Hepatocyte (in vitro differentiated cells): ENCODE results near the gene TOR1B. TPM values are rescaled to one million over a fixed set of nuclear protein-coding genes. Genes with fewer than 3 reads are reported as not detected.
"Not testable (repeated sequence)": the region's sequence is repeated elsewhere in the genome, so short reads cannot be mapped to it uniquely, and the experiment has no call there.

Experiments
- DNase-seq: peaks from one replicate; pipeline ENCODE4 v3.0.0-alpha.2; 2016; ENCODE audit warnings: low spot score
- H2AFZ ChIP-seq: fragments of 200-600 bp; sonication (generic); 2 replicates; pipeline ENCODE4 v1.6.0; 2016; ENCODE audit warnings: antibody characterized with exemption, mild to moderate bottlenecking
- H3K27ac ChIP-seq: fragments of 200-600 bp; sonication (generic); 2 replicates; pipeline ENCODE4 v1.5.1; 2016; ENCODE audit warnings: mild to moderate bottlenecking
- H3K27me3 ChIP-seq: fragments of 200-600 bp; sonication (generic); 2 replicates; pipeline ENCODE4 v1.6.1; 2016
- H3K36me3 ChIP-seq: fragments of 200-600 bp; sonication (generic); replicated peaks from 2 replicates; pipeline ENCODE4 v1.5.1; 2016; ENCODE audit warnings: low read depth; ENCODE audit not compliant: insufficient read depth
- H3K4me1 ChIP-seq: fragments of 200-600 bp; sonication (generic); 2 replicates; pipeline ENCODE4 v1.5.1; 2016; ENCODE audit warnings: mild to moderate bottlenecking, moderate library complexity; ENCODE audit not compliant: insufficient read depth
- H3K4me2 ChIP-seq: fragments of 200-600 bp; sonication (generic); 2 replicates; pipeline ENCODE4 v1.6.0; 2016
- H3K4me3 ChIP-seq: fragments of 200-600 bp; sonication (generic); 2 replicates; pipeline ENCODE4 v1.5.1; 2016; ENCODE audit warnings: mild to moderate bottlenecking
- H3K79me2 ChIP-seq: fragments of 200-600 bp; sonication (generic); 2 replicates; pipeline ENCODE4 v1.6.0; 2017; ENCODE audit warnings: mild to moderate bottlenecking
- H3K9me2 ChIP-seq: fragments of 200-600 bp; sonication (generic); replicated peaks from 2 replicates; pipeline ENCODE4 v1.6.0; 2017; ENCODE audit warnings: mild to moderate bottlenecking; ENCODE audit not compliant: insufficient read depth
- H3K9me3 ChIP-seq: fragments of 200-600 bp; sonication (generic); 2 replicates; pipeline ENCODE4 v1.5.1; 2016; ENCODE audit warnings: low read depth, mild to moderate bottlenecking
- H4K20me1 ChIP-seq: fragments of 200-600 bp; sonication (generic); 2 replicates; pipeline ENCODE4 v1.6.0; 2016; ENCODE audit warnings: mild to moderate bottlenecking; ENCODE audit not compliant: insufficient read depth, poor library complexity, severe bottlenecking
- CTCF ChIP-seq: fragments of 200-600 bp; sonication (generic); IDR thresholded peaks from 2 replicates; pipeline ENCODE4 v1.5.1; 2016; ENCODE audit warnings: antibody characterized with exemption, mild to moderate bottlenecking; ENCODE audit not compliant: poor library complexity
- EZH2 ChIP-seq: fragments of 200-600 bp; sonication (generic); IDR thresholded peaks from 2 replicates; pipeline ENCODE4 v1.6.1; 2016; ENCODE audit warnings: antibody characterized with exemption, mild to moderate bottlenecking, borderline replicate concordance
- EZH2phosphoT487 ChIP-seq: fragments of 200-600 bp; sonication (generic); IDR thresholded peaks from one replicate; pipeline ENCODE4 v1.6.1; 2018; ENCODE audit warnings: antibody characterized with exemption, mild to moderate bottlenecking, low read depth, moderate library complexity; ENCODE audit not compliant: unreplicated experiment, severe bottlenecking
- WGBS: methylation state at CpG from one replicate; pipeline ENCODE4 v1.1.6; 2016; ENCODE audit warnings: low lambda C conversion rate; ENCODE audit errors: missing lambda C conversion rate; 5-methylcytosine and 5-hydroxymethylcytosine counted together
- polyA plus RNA-seq: library from polyadenylated mRNA; unstranded; fragments of >200 nt; fragmentation: Nextera tagmentation; extraction: Ambion mirVana; gene quantifications from 2 replicates; pipeline ENCODE4 v1.2.1, GENCODE V29; 2016
- total RNA-seq: library from RNA; depleted of rRNA; stranded (reverse); fragments of >200 nt; gene quantifications from 2 replicates; pipeline ENCODE4 v1.2.3, GENCODE V29; 2014

Gene TOR1B
- total and polyA plus RNA-seq, 2 experiments from 2014 or later, result 11.5 to 28.1 TPM

GRCh38 chr9:129781981-129782380 is 21.0 kb upstream of the TOR1B start:
- Histone ChIP-seq H4K20me1 (no peaks in the 10 kb centered on the region), H3K4me1 (peaks cover 10% of the 10 kb centered on the region), H3K4me3 (no peak overlapping the region), H3K9me3 (no peaks in the 10 kb centered on the region), H3K36me3 (no peaks in the 10 kb centered on the region), H3K79me2 (no peaks in the 10 kb centered on the region), H3K4me2 (no peak overlapping the region), H2AFZ (no peak overlapping the region), H3K9me2 (no peaks in the 10 kb centered on the region), H3K27me3 (no peaks in the 10 kb centered on the region), H3K27ac (peak overlapping the region; percentile 62)
- WGBS, result 62% methylated on average over 5 of the region's 5 CpGs
- DNase-seq, result no peak
- no peak for TF ChIP-seq EZH2phosphoT487
- TF ChIP-seq EZH2, result no peak
- no peak for TF ChIP-seq CTCF

- no peaks in the 10 kb centered on the region for H3K36me3 ChIP-seq
- TF ChIP-seq EZH2phosphoT487 (no peak), CTCF (peak; percentile 89), EZH2 (no peak)
- no peaks in the 10 kb centered on the region for H3K9me2 ChIP-seq
- no peaks in the 10 kb centered on the region for H3K9me3 ChIP-seq
- H3K27me3 ChIP-seq, result no peaks in the 10 kb centered on the region
- no peak overlapping the region for H3K4me3 ChIP-seq
- H4K20me1 ChIP-seq, result no peaks in the 10 kb centered on the region
- no peak overlapping the region for H3K27ac ChIP-seq
- H2AFZ ChIP-seq, result no peak overlapping the region
- no peaks in the 10 kb centered on the region for H3K4me1 ChIP-seq
- 38% methylated on average over 14 of the region's 14 CpGs for WGBS
- no peaks in the 10 kb centered on the region for H3K79me2 ChIP-seq
- peak; percentile 90 for DNase-seq
- no peak overlapping the region for H3K4me2 ChIP-seq
Measured at GRCh38 chr9:129783516-129784361, 19.2 kb upstream of the TOR1B start.

GRCh38 chr9:129784970-129785369 is 18.0 kb upstream of the TOR1B start:
- not testable (repeated sequence) for H3K9me2 ChIP-seq, H3K79me2 ChIP-seq, H2AFZ ChIP-seq, H3K27ac ChIP-seq, DNase-seq, H4K20me1 ChIP-seq, H3K27me3 ChIP-seq, H3K4me1 ChIP-seq, H3K4me3 ChIP-seq, H3K9me3 ChIP-seq, H3K4me2 ChIP-seq, H3K36me3 ChIP-seq
- 75% methylated on average over 11 of the region's 11 CpGs for WGBS

- no peaks in the 10 kb centered on the region for H3K9me3 ChIP-seq
- DNase-seq, result no peak
- H2AFZ ChIP-seq, result no peak overlapping the region
- H3K79me2 ChIP-seq, result no peaks in the 10 kb centered on the region
- no peaks in the 10 kb centered on the region for H3K4me1 ChIP-seq
- TF ChIP-seq EZH2phosphoT487, result no peak
- TF ChIP-seq EZH2, result no peak
- no peak for TF ChIP-seq CTCF
- no peak overlapping the region for H3K4me2 ChIP-seq
- no peaks in the 10 kb centered on the region for H3K27me3 ChIP-seq
- H3K27ac ChIP-seq, result no peak overlapping the region
- no peaks in the 10 kb centered on the region for H4K20me1 ChIP-seq
- no peaks in the 10 kb centered on the region for H3K36me3 ChIP-seq
- 83% methylated on average over 1 of the region's 1 CpG for WGBS
- H3K9me2 ChIP-seq, result no peaks in the 10 kb centered on the region
- no peak overlapping the region for H3K4me3 ChIP-seq
Measured at GRCh38 chr9:129785866-129786265, 17.1 kb upstream of the TOR1B start.
